Forelimb muscle (tissue), 1 donor: ENCODE measurements around the gene KRT34. TPM values are rescaled to one million over a fixed set of nuclear protein-coding genes. Genes with fewer than 3 reads are reported as not detected.
"Not testable (repeated sequence)": the region's sequence is repeated elsewhere in the genome, so short reads cannot be mapped to it uniquely, and the experiment has no call there.

ENCODE experiments used
- DNase-seq: peaks from one replicate; pipeline ENCODE4 v3.0.0-alpha.2; 2013; ENCODE audit warnings: low read depth
- polyA plus RNA-seq: library from polyadenylated mRNA; unstranded; fragments of 120-200 nt; gene quantifications from one replicate; pipeline ENCODE4 v1.2.1, GENCODE V29; 2013; ENCODE audit not compliant: insufficient read length

Gene KRT34
- polyA plus RNA-seq, 1 donor, result not detected

- DNase-seq, result no peak
Measured at GRCh38 chr17:41367426-41368075, 14.6 kb downstream of the KRT34 start.

- no peak for DNase-seq
Measured at GRCh38 chr17:41366070-41366469, 16.0 kb downstream of the KRT34 start.

DNA sequence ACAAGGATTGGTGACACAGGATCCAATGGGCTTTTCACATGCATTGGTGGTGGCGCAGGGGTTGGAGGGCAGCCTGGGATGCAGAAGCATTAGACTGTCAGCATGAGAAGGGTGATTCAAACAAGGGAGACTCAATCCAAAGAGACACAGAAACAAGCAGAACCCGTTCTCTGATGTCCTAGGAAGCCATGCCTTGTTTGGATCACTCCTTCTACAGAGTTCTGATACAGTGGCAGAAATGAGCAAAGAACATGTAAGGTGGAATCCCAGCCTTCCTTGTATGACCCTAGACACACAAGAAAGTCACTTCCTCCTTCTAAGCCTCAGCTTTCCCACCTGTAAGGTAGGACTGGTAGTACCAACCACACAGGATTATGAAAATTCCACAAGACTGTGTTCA lies 18.2 kb downstream of the KRT34 start:
- DNase-seq, result no peak

DNA sequence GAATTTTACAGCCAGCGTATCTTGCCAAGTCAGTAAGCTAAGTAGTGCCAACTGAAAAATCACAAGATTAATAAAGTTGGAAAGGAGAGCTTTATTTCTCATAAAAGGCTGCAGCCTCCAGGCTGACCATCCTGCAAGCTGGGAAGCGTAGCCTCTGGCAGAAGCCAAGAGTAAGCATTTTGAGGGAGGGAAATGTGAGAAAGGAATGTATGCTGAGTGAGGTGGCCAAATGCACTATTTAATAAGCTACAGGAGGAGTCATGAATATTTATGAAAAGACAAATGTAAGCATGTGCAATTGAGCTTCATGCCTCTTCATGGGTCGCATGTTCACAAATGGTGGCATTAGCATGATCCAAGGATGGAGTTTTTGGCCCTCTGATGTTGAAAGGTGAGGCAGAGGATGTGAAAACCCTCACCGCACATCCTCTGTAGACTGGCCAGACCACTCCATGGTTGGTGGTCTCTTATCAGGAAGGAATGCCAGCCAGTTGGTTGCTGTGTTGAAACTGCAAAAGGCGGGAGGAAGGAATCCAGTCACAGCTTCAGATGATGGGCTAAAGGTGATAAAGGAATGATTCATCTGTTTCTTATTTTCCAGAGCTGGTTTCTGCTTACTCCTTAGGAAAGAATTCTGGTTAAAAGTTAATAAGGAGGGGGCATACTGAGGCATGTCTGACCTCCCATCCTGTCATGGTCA lies 21.7 kb downstream of the KRT34 start:
- no peak for DNase-seq

DNA sequence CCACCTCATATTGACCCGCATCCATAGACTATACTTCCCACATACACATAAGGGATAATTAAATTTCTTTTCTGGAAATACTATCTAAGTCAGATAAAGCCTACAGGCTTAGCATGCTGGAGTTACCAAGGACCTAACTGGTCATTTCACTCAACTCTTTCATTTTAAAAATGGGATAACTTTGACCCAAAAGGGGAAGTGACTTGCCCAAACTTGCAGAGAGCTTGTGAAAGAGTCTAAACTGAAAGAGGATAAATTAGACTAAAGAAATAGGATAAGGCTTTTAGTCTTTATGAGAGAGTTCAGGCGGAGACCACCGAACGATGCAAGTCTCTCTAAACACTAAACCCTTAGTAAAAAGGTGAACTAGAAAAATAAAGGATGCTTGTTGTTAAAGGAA lies 27.6 kb downstream of the KRT34 start:
- no peak for DNase-seq

DNA sequence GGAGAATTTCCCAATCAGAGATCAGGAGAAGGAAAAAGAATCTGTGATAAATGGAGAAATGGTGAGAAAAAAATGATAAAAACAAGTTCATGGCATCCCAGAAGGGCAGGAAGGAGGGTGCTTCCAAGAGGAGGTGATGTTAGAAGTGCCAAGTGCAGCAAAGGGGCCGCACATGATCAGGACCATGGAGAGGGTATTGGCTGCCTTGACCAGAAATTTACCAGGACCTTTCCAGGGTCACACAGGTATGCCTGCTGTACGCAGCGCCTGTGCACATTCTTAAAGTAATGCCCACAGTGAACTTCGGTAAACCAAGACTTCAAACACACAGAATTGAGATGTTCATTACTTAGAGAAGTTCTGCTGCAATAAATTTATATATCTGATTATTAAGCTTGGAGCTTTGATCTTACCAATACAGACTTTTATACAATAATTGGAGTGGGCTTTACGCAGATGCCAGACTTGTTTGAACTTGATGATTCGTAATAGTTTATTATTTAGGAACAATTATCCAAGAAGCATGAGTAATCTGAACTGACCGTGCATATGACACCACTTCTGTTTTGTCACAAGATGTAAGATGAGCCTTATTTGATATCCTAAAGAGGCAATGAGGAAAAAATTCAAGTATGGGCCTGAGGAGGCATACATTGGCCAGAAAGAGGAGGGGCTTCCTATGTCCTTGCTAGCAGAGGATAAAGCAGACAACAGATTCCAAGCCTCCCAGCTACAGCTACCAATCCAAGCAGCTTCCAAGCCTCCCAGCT lies 29.3 kb downstream of the KRT34 start:
- no peak for DNase-seq

GRCh38 chr17:41351177-41351576 lies 30.9 kb downstream of the KRT34 start:
- DNase-seq, result no peak

- not testable (repeated sequence) for DNase-seq
Measured at GRCh38 chr17:41350381-41350878, 31.7 kb downstream of the KRT34 start, which contains the start of gene KRT33A. Gene KRT33A (minus strand): TSS chr17:41350828. CDS start chr17:41350767, 61 bp downstream.

GRCh38 chr17:41347869-41348760 lies 34.0 kb downstream of the KRT34 start:
- no peak for DNase-seq

GRCh38 chr17:41346421-41346820 lies 35.7 kb downstream of the KRT34 start:
- DNase-seq, result not testable (repeated sequence)

- DNase-seq, result no peak
Measured at GRCh38 chr17:41345992-41346391, 36.1 kb downstream of the KRT34 start.

DNA sequence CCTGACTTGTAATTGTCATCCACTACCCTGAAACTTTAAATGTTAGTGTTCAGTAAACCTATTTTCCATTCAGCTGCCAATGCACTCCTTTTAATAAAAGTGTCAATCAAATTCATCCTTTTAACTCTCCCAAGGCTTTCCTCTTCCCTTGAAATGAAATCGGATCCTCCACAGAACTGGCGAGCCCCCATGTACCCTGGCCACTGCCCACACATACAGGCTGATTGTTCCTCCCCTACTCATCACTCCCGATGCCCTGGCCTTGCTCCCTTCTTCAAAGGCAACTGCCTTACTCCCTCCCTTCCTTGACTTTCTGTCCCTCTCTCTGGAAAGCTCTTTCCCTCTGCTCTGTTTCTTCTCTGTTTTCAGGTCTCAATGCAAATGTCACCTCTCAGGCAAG lies 39.1 kb downstream of the KRT34 start:
- DNase-seq, result no peak

GRCh38 chr17:41340934-41341861 lies 40.9 kb downstream of the KRT34 start:
- DNase-seq, result no peak

- no peak for DNase-seq
Measured at GRCh38 chr17:41340494-41340893, 41.6 kb downstream of the KRT34 start.

- DNase-seq, result no peak
Measured at GRCh38 chr17:41339571-41340172, 42.4 kb downstream of the KRT34 start.

DNA sequence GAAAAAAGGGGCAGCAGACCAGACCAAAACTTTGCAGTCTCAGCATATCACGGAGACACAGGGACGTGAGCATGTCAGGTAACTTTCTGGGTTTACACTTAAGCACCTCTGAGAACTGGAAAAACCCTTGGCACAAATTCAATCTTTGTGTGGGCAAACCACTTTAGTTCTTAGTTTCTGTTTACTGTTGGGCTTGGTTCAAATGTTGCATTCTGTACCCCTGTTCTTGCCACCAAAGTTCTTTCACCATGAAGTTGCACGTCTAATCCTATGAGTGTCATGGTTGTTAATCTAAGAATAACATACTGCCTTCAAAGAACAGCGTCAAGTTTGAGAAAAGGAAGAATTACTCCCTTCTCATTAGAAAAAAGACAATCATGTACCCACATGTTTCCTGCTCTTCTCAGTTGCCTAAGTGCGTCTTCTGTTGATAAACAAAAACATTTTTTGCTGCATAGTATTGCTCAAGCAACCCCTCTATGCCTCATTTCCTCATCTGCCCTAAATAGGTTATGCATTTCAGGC lies 43.1 kb downstream of the KRT34 start:
- DNase-seq, result no peak

- DNase-seq, result no peak
Measured at GRCh38 chr17:41335747-41336146, 46.4 kb downstream of the KRT34 start.

GRCh38 chr17:41334385-41335305 lies 47.5 kb downstream of the KRT34 start:
- DNase-seq, result no peak
